GM19463 (cell line): ENCODE data around the gene SMG5.
"Not testable (repeated sequence)": the region's sequence is repeated elsewhere in the genome, so short reads cannot be mapped to it uniquely, and the experiment has no call there.

Experiments used
- ATAC-seq: cut with Tn5 transposase; IDR thresholded peaks from one replicate; pipeline ENCODE4 v1.9.1; 2021; ENCODE audit warnings: mild to moderate bottlenecking, moderate library complexity; ENCODE audit not compliant: unreplicated experiment

The SMG5 gene, protein sequence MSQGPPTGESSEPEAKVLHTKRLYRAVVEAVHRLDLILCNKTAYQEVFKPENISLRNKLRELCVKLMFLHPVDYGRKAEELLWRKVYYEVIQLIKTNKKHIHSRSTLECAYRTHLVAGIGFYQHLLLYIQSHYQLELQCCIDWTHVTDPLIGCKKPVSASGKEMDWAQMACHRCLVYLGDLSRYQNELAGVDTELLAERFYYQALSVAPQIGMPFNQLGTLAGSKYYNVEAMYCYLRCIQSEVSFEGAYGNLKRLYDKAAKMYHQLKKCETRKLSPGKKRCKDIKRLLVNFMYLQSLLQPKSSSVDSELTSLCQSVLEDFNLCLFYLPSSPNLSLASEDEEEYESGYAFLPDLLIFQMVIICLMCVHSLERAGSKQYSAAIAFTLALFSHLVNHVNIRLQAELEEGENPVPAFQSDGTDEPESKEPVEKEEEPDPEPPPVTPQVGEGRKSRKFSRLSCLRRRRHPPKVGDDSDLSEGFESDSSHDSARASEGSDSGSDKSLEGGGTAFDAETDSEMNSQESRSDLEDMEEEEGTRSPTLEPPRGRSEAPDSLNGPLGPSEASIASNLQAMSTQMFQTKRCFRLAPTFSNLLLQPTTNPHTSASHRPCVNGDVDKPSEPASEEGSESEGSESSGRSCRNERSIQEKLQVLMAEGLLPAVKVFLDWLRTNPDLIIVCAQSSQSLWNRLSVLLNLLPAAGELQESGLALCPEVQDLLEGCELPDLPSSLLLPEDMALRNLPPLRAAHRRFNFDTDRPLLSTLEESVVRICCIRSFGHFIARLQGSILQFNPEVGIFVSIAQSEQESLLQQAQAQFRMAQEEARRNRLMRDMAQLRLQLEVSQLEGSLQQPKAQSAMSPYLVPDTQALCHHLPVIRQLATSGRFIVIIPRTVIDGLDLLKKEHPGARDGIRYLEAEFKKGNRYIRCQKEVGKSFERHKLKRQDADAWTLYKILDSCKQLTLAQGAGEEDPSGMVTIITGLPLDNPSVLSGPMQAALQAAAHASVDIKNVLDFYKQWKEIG

DNA sequence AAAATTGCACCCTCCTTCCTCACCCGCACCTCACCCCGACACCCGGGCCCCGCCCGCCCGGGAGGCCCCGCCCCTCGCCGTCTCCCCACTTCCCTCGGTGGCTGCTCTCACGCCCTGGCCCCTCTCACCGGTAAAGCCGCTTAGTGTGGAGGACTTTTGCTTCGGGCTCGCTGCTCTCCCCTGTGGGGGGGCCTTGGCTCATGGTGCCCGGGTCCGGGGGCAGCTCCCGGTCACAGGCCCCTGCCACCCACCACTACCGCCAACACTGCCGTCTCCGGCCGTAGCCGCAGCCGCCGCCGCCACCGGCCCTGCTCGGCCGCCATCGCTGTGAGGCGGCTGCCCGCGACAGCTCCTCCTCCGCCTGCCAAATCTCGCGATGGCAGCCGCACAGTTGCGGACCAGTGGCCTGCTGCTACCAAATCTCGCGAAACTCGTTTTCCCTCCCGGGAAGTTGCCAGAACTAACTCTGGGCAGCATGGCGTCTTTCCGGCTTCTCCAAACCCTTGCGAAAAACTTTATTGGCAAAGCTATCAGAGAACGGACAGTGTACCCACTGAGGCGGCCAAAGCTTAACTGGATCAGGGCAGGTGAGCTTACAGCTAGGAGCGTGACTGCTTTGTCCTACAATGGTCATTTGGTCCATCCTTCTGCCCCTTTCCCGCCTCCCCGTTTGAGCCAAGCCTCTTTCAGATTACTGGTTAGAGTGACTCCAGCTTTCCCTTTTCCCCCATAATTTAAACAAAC lies at the start of gene SMG5:
TSS of gene SMG5 (minus strand) at position 347 of the 744 bp plus-strand sequence. CDS start at position 202, 145 bp downstream.
- peak; percentile 73 for ATAC-seq

- not testable (repeated sequence) for ATAC-seq
Measured at GRCh38 chr1:156323179-156323578, 40.6 kb upstream of the SMG5 start.

GRCh38 chr1:156320560-156320959 lies 37.9 kb upstream of the SMG5 start:
- no peak for ATAC-seq

DNA sequence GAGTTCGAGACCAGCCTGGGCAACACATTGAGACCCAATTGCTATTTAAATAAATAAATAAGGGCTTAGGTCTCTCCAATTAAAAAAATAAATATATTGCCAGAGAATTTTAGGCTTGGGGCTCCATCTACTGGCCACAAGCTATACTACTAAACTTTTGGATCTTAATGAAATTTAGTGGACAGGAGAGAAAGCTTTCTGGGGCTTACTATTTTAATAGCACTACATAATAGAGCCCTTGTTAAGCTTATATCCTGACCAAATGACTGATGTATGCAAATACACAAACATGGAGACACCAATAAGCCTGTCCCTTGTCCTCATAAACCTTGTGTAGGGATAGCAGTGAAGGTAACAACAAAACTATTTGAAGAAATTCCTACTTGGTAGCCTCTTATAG lies 37.0 kb upstream of the SMG5 start:
- ATAC-seq = no peak

GRCh38 chr1:156316909-156317308 lies 34.3 kb upstream of the SMG5 start:
- ATAC-seq = no peak

GRCh38 chr1:156310962-156311361 lies 28.3 kb upstream of the SMG5 start:
- ATAC-seq = no peak

DNA sequence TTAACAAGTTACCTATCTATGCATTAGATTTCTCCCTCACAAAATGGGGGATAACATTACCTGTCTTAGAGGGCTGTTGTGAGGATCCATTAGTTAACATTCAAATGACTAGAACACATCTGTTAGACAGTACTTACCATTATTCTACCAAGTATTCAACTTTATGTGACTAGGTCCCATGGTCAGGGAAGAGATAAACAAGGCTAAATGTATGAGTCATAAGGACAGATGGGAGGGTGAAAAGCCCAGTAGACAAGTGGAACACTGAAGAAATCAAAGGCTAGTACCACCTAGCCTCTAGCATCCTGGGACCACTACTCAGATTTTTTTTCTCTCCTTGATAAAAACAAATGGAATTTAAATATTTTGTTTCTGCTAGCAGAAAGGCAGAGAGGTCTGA lies 25.5 kb upstream of the SMG5 start:
- ATAC-seq = no peak

DNA sequence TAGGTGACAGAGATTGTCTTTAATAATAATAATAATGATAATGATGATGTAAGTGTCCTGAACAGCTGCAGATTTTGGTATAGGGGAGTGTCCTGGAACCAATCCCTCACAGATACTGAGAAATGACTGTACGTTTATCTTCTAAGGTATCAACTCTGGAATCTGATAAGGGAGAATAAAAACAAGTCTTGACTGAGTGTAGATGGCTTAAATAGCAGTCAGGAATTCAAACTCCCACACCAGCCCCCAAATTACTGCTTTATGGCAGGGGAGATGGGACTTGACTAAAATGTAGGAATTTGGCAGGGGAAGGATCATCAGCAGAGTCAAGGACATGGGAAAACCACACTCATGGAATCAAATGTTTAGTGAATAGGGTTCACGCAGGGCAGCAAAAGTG lies 22.6 kb upstream of the SMG5 start:
- ATAC-seq = no peak

DNA sequence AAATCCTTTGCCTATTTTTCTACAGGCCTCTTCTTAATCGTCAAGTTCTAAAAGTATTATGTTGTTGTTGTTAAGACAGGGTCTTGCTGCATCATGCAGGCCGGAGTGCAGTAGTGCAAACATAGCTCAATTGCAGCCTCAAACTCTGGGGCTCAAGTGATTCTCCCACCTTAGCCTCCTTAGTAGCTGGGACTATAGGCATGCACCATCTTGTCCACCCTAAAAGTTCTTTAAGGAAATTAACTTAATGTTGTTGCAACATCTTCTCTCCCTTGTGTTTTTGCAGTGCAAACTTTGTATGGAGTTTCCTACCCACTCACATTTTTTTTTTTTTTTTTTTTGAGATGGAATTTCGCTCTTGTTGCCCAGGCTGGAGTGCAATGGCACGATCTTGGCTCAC lies 20.6 kb upstream of the SMG5 start:
- ATAC-seq = no peak

DNA sequence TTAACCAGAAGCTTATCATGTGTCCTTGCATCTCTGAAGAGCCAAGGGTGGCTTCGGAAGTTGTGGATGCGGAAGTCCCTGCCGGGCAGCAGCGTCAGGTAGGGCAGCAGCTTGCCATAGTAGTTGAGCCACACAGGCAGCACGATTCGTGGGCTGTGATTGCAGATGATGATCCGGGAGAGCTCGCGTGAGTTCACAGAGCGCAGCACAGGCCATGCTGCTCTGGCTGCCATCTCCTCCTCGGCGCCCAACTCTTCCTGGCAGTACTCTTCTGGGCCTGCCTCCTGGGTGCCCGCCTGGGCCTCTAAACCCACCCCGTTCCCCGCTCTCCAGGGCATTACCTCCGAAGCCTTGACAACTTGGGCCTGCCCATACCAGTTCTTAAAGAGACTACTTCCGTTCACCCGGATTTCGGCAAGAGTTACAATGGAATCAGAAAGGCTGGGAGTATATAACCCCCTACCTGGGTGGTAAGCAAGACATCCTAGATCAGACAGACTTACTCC lies 16.3 kb upstream of the SMG5 start, which contains the start of gene VHLL:
TSS of gene VHLL (minus strand) at position 456 of the 506 bp plus-strand sequence. CDS start at position 338, 118 bp downstream.
- ATAC-seq = no peak

- ATAC-seq = no peak
Measured at GRCh38 chr1:156295391-156295947, 12.8 kb upstream of the SMG5 start, which contains the start of gene GLMP. TSS of gene GLMP (minus strand) at chr1:156295679. CDS start at chr1:156295645, 34 bp downstream.

- ATAC-seq = no peak
Measured at GRCh38 chr1:156293895-156294294, 11.3 kb upstream of the SMG5 start.

DNA sequence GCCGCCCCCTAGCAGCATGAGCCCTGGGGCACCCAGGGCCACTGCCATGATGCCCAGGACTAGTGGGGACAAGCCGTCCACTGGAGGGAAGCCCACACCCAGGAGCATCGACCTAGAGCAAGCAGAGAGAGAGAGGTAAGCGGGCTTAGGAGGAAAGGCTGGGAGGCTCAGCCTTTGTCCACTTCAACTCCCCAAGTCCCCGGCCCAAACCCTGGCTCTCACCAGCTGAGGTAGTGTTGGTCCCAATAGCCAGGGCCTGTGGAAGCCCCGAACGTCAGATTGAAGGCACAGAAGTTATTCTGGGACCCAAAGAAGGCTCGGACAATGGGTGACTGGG lies 10.4 kb upstream of the SMG5 start:
- ATAC-seq = no peak

DNA sequence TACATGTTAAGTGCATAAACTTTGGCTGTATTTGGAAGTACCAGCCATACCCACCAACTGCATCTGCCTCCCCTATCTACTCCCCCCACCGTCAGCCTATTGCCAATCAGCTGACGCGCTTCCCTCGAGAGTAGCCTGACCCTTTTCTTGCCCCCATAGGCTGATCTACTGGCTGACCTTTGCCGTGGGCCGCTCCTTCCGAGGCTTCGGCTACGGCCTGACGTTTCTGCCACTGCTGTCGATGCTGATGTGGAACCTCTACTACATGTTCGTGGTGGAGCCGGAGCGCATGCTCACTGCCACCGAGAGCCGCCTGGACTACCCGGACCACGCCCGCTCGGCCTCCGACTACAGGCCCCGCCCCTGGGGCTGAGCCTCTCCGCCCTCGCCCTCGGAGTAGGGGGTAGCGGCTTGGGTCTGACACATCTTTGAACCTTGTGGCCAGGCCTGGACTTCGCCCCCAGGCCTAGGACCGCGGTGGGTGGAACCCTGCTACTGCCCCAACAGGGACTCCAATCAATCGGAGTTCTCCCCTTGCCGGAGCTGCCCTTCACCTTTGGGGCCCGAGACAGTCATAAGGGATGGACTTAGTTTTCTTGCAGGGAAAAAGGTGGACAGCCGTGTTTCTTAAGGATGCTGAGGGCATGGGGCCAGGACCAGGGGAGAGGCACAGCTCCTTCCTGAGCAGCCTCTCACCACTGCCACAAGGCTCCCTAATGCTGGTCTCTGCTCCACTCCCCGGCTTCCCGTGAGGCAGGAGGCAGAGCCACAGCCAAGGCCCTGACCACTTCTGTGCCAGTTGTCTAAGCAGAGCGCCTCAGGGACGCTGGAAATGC lies 8.8 kb upstream of the SMG5 start:
- no peak for ATAC-seq

- ATAC-seq = no peak
Measured at GRCh38 chr1:156289857-156290256, 7.2 kb upstream of the SMG5 start.

GRCh38 chr1:156286061-156286460 lies 3.4 kb upstream of the SMG5 start:
- ATAC-seq = no peak

- no peak for ATAC-seq
Measured at GRCh38 chr1:156285437-156285836, 2.8 kb upstream of the SMG5 start.

- no peak for ATAC-seq
Measured at GRCh38 chr1:156284757-156285156, 2.1 kb upstream of the SMG5 start.

- ATAC-seq = no peak
Measured at GRCh38 chr1:156284112-156284511, 1.5 kb upstream of the SMG5 start, which contains the start of gene TMEM79. TSS of gene TMEM79 (plus strand) at chr1:156284325. CDS start at chr1:156285227, 902 bp downstream.
